ENCODE data around the gene TP53AIP1. TPM values are rescaled to one million over a fixed set of nuclear protein-coding genes. Genes with fewer than 3 reads are reported as not detected.

TP53AIP1 gene
- total RNA-seq, 2 experiments from 2014 or later = 0.20 TPM; not detected in 1

GRCh38 chr11:128933481-128934178 lies 9.0 kb downstream of the TP53AIP1 start:
- H3K27me3 Mint-ChIP-seq = no peaks in the 10 kb centered on the region
- CTCF ChIA-PET = no interaction called here
- Histone ChIP-seq H3K36me3 (ENCODE audit: insufficient read depth, low read length) (no peaks in the 10 kb centered on the region), H3K4me1 (ENCODE audit: insufficient read depth, low read length) (no peaks in the 10 kb centered on the region), H3K9me3 (ENCODE audit: control insufficient read depth in 1 of 2, insufficient read depth in 1 of 2, low read length in 2 of 2) (no peaks in the 10 kb centered on the region), H3K4me3 (ENCODE audit: low read length) (no peak overlapping the region), H3K27ac (ENCODE audit: low read depth in 1 of 2, low read length in 2 of 2) (no peak overlapping the region), H3K27me3 (ENCODE audit: control insufficient read depth in 1 of 2, insufficient read depth in 2 of 2, low read length in 2 of 2) (no peaks in the 10 kb centered on the region)
- intact Hi-C loops (cut with DNase I, micrococcal nuclease) = no loop called here
- no peak for TF ChIP-seq CTCF (IDR thresholded peaks at IDR 0.05)
- H3K4me3 Mint-ChIP-seq = no peak overlapping the region
- no peaks in the 10 kb centered on the region for H3K36me3 Mint-ChIP-seq (ENCODE audit: low read depth)
- DNase-seq (no peak), ATAC-seq (ENCODE audit: poor library complexity) (no peak)
- no peaks in the 10 kb centered on the region for H3K4me1 Mint-ChIP-seq (ENCODE audit: low read depth)
- H3K27ac Mint-ChIP-seq = no peak overlapping the region
- no peaks in the 10 kb centered on the region for H3K9me3 Mint-ChIP-seq
- POLR2A ChIA-PET = no interaction called here

- POLR2A ChIA-PET = no interaction called here
- H3K27ac Mint-ChIP-seq = no peak overlapping the region
These were observed 11.0 kb downstream of the TP53AIP1 start for GRCh38 chr11:128931668-128932067.

DNA sequence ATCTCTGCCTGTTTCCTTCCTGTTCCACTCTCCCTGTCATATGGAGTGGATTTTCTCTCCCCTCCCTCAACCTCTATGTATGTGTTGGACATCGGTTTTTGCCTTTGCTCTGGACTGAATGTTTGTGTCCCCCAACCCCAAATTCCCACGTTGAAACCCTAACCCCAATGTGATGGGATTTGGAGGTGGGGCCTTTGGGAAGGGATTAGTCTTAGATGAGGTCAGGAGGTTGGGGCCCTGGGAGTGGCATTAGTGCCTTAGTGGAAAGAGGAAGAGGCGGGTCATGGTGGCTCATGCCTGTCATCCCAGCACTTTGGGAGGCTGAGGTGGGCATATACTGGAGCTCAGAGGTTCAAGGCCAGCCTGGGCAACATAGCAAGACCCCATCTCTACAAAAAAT lies 11.6 kb downstream of the TP53AIP1 start:
- peaks cover 6% of the 10 kb centered on the region for H3K4me1 ChIP-seq (ENCODE audit: insufficient read depth, low read length)
- ChIA-PET CTCF (no interaction called here), POLR2A (no interaction called here)
- Mint-ChIP-seq H3K27me3 (no peaks in the 10 kb centered on the region), H3K9me3 (no peaks in the 10 kb centered on the region), H3K36me3 (ENCODE audit: low read depth) (no peaks in the 10 kb centered on the region), H3K4me1 (ENCODE audit: low read depth) (peaks cover 4% of the 10 kb centered on the region), H3K4me3 (no peak overlapping the region), H3K27ac (no peak overlapping the region)
- no peaks in the 10 kb centered on the region for H3K27me3 ChIP-seq (ENCODE audit: control insufficient read depth in 1 of 2, insufficient read depth in 2 of 2, low read length in 2 of 2)
- intact Hi-C loops (cut with DNase I, micrococcal nuclease) = no loop called here
- no peaks in the 10 kb centered on the region for H3K9me3 ChIP-seq (ENCODE audit: control insufficient read depth in 1 of 2, insufficient read depth in 1 of 2, low read length in 2 of 2)
- no peak overlapping the region for H3K27ac ChIP-seq (ENCODE audit: low read depth in 1 of 2, low read length in 2 of 2)
- DNase-seq (no peak), ATAC-seq (ENCODE audit: poor library complexity) (no peak)
- no peak overlapping the region for H3K4me3 ChIP-seq (ENCODE audit: low read length)
- no peaks in the 10 kb centered on the region for H3K36me3 ChIP-seq (ENCODE audit: insufficient read depth, low read length)
- no peak for TF ChIP-seq CTCF (IDR thresholded peaks at IDR 0.05)

More at GRCh38 chr11:128931668-128932067, 11.0 kb downstream of the TP53AIP1 start:
- intact Hi-C loops (cut with DNase I, micrococcal nuclease) = no loop called here
- no peaks in the 10 kb centered on the region for H3K36me3 Mint-ChIP-seq (ENCODE audit: low read depth)
- H3K4me3 Mint-ChIP-seq = no peak overlapping the region
- H3K4me1 ChIP-seq (ENCODE audit: insufficient read depth, low read length) = peaks cover 6% of the 10 kb centered on the region
- no peaks in the 10 kb centered on the region for H3K9me3 ChIP-seq (ENCODE audit: control insufficient read depth in 1 of 2, insufficient read depth in 1 of 2, low read length in 2 of 2)
- H3K4me1 Mint-ChIP-seq (ENCODE audit: low read depth) = peaks cover 4% of the 10 kb centered on the region
- ATAC-seq (ENCODE audit: poor library complexity) (no peak), DNase-seq (no peak)
- no peak overlapping the region for H3K4me3 ChIP-seq (ENCODE audit: low read length)
- no peak overlapping the region for H3K27ac ChIP-seq (ENCODE audit: low read depth in 1 of 2, low read length in 2 of 2)
- H3K36me3 ChIP-seq (ENCODE audit: insufficient read depth, low read length) = no peaks in the 10 kb centered on the region
- no peak for TF ChIP-seq CTCF (IDR thresholded peaks at IDR 0.05)
- no peaks in the 10 kb centered on the region for H3K27me3 ChIP-seq (ENCODE audit: control insufficient read depth in 1 of 2, insufficient read depth in 2 of 2, low read length in 2 of 2)
- H3K9me3 Mint-ChIP-seq = no peaks in the 10 kb centered on the region
- H3K27me3 Mint-ChIP-seq = no peaks in the 10 kb centered on the region
- CTCF ChIA-PET = no interaction called here
